ENCODE results near the gene ERC2. TPM values are rescaled to one million over a fixed set of nuclear protein-coding genes. Genes with fewer than 3 reads are reported as not detected.

ERC2 gene
- total RNA-seq, 1 experiment from 2014 or later, result 0.59 TPM

GRCh38 chr3:55459838-55460237, 1008.4 kb downstream of the ERC2 start:
- no peak for DNase-seq (ENCODE audit: low read depth)

Small RNAs within 50 kb of the gene (small RNA-seq; reads per million reads assigned to genes)
- gene MIR3938 (not detected), gene RNA5SP133 (not detected)

Other genes with a start within 250 kb of the ERC2 start
- gene CCDC66, start 88.7 kb upstream of the ERC2 start, total RNA-seq (2014; rRNA removed; shearing (Covaris generic)), result 8.1 and 9.9 TPM in 2 replicates
- 42.9 and 45.3 TPM in 2 replicates for gene TASOR, start 214.8 kb upstream of the ERC2 start, total RNA-seq (2014; rRNA removed; shearing (Covaris generic))